ENCODE results near the gene HOATZ. TPM values are rescaled to one million over a fixed set of nuclear protein-coding genes. Genes with fewer than 3 reads are reported as not detected.

HOATZ gene
- total RNA-seq, 2 donors from 2014 or later, result not detected

- H3K4me3 ChIP-seq, result no peak overlapping the region
- no peaks in the 10 kb centered on the region for H3K36me3 ChIP-seq (replicated peaks in 1 of 2; ENCODE audit: insufficient read depth in 1 of 2, low read depth in 2 of 2)
- DNase-seq (no peak), ATAC-seq (no peak)
- H3K27ac ChIP-seq, result no peak overlapping the region
- H3K4me1 ChIP-seq, result no peaks in the 10 kb centered on the region
- TF ChIP-seq POLR2A (IDR thresholded peaks at IDR 0.05), result no peak
- no peak for TF ChIP-seq CTCF (IDR thresholded peaks at IDR 0.05)
- intact Hi-C loops (cut with DNase I), result no loop called here
- no peaks in the 10 kb centered on the region for H3K27me3 ChIP-seq
- no peaks in the 10 kb centered on the region for H3K9me3 ChIP-seq
Measured at GRCh38 chr11:111555255-111555654, 40.7 kb downstream of the HOATZ start.

- DNase-seq, result no peak
- WGBS, 2 donors, result 76 to 85% methylated on average over 5 of the region's 5 CpGs
- Histone ChIP-seq H3K27me3 (no peaks in the 10 kb centered on the region), H3K4me1 (peaks cover 8% of the 10 kb centered on the region), H3K4me3 (no peak overlapping the region), H3K36me3 (replicated peaks in 1 of 2; ENCODE audit: insufficient read depth in 1 of 2, low read depth in 2 of 2) (no peaks in the 10 kb centered on the region), H3K27ac (no peak overlapping the region), H3K9me3 (no peaks in the 10 kb centered on the region)
- TF ChIP-seq POLR2A (IDR thresholded peaks at IDR 0.05), result no peak
- TF ChIP-seq CTCF (IDR thresholded peaks at IDR 0.05), result no peak
- no peak for ATAC-seq
- intact Hi-C loops (cut with DNase I), result no loop called here
Measured at GRCh38 chr11:111557425-111558111, 43.0 kb downstream of the HOATZ start.

GRCh38 chr11:111559800-111560464, 45.4 kb downstream of the HOATZ start:
- no peak overlapping the region for H3K27ac ChIP-seq
- no peak for ATAC-seq
- intact Hi-C loops (cut with DNase I), result no loop called here

GRCh38 chr11:111560800-111561199, 46.2 kb downstream of the HOATZ start:
- DNase-seq (no peak), ATAC-seq (no peak)
- Histone ChIP-seq H3K27me3 (no peaks in the 10 kb centered on the region), H3K27ac (no peak overlapping the region), H3K9me3 (no peaks in the 10 kb centered on the region), H3K4me3 (no peak overlapping the region), H3K4me1 (peaks cover 11% of the 10 kb centered on the region), H3K36me3 (replicated peaks in 1 of 2; ENCODE audit: insufficient read depth in 1 of 2, low read depth in 2 of 2) (no peaks in the 10 kb centered on the region)
- TF ChIP-seq CTCF (IDR thresholded peaks at IDR 0.05), result no peak
- TF ChIP-seq POLR2A (IDR thresholded peaks at IDR 0.05), result no peak
- intact Hi-C loops (cut with DNase I), result no loop called here
- WGBS, 2 donors, result 85 to 90% methylated on average over 3 of the region's 3 CpGs

More at GRCh38 chr11:111559800-111560464, 45.4 kb downstream of the HOATZ start:
- Histone ChIP-seq H3K9me3 (no peaks in the 10 kb centered on the region), H3K4me1 (peaks cover 11% of the 10 kb centered on the region), H3K27me3 (no peaks in the 10 kb centered on the region), H3K4me3 (no peak overlapping the region), H3K36me3 (replicated peaks in 1 of 2; ENCODE audit: insufficient read depth in 1 of 2, low read depth in 2 of 2) (no peaks in the 10 kb centered on the region)
- no peak for DNase-seq
- 73 to 86% methylated on average over 11 of the region's 11 CpGs for WGBS, 2 donors
- TF ChIP-seq POLR2A (IDR thresholded peaks at IDR 0.05), result no peak
- no peak for TF ChIP-seq CTCF (IDR thresholded peaks at IDR 0.05)

Measured in body of pancreas (tissue), 4 donors.